WTC11 (cell line): ENCODE data around the gene KLK3. TPM values are rescaled to one million over a fixed set of nuclear protein-coding genes. Genes with fewer than 3 reads are reported as not detected.
A peak's percentile ranks its signal among the peaks of the same experiment; 100 is the strongest.

Experiments
- ATAC-seq: fragments of 200-7000 bp; cut with Tn5 transposase; 2 replicates; pipeline ENCODE4 v1.10.0; 2021; ENCODE audit warnings: mild to moderate bottlenecking, moderate library complexity
- CTCF ChIA-PET: fragments of 300-600 bp; sonication (Branson Sonifier 250); formaldehyde crosslinking; loops from one replicate; lab custom pipeline; 2021; ENCODE audit warnings: antibody characterized with exemption; lab: Charles Lee
- POLR2A ChIA-PET: fragments of 350-600 bp; sonication (Branson Sonifier 250); formaldehyde crosslinking; loops from one replicate; lab custom pipeline; 2021; ENCODE audit warnings: antibody characterized with exemption; lab: Charles Lee
- DNase-seq: peaks from one replicate; pipeline ENCODE4 v3.0.0; 2021; ENCODE audit warnings: low spot score
- H3K27ac Mint-ChIP-seq: 2 replicates; pipeline ENCODE4 v1.8.0; 2021; ENCODE audit warnings: mixed read lengths
- H3K27me3 Mint-ChIP-seq: 2 replicates; pipeline ENCODE4 v1.8.0; 2021; ENCODE audit warnings: low read depth, mild to moderate bottlenecking, moderate library complexity, mixed read lengths
- H3K36me3 Mint-ChIP-seq: 2 replicates; pipeline ENCODE4 v1.8.0; 2021; ENCODE audit warnings: mixed read lengths
- H3K4me1 Mint-ChIP-seq: 2 replicates; pipeline ENCODE4 v1.8.0; 2022; ENCODE audit warnings: mixed read lengths
- H3K4me3 Mint-ChIP-seq: 2 replicates; pipeline ENCODE4 v1.8.0; 2021; ENCODE audit warnings: mild to moderate bottlenecking, moderate library complexity, mixed read lengths
- H3K9me3 Mint-ChIP-seq: 2 replicates; pipeline ENCODE4 v1.8.0; 2021; ENCODE audit warnings: mixed read lengths
- ARID4B ChIP-seq: sonication (generic); formaldehyde crosslinking; IDR thresholded peaks from 2 replicates; pipeline ENCODE4 v1.8.0; 2023; ENCODE audit warnings: missing genetic modification reagents, mild to moderate bottlenecking, borderline replicate concordance
- FOXK1 ChIP-seq: sonication (generic); formaldehyde crosslinking; IDR thresholded peaks from 2 replicates; pipeline ENCODE4 v1.8.0; 2022; ENCODE audit warnings: mild to moderate bottlenecking, moderate library complexity, missing genetic modification reagents
- GRHL2 ChIP-seq: fragments of 250-450 bp; sonication (Bioruptor Pico); IDR thresholded peaks from 2 replicates; pipeline ENCODE4 v1.8.0; 2022; ENCODE audit warnings: mild to moderate bottlenecking, moderate library complexity; ENCODE audit not compliant: insufficient replicate concordance, severe bottlenecking
- HMGXB4 ChIP-seq: sonication (generic); formaldehyde crosslinking; IDR thresholded peaks from 2 replicates; pipeline ENCODE4 v1.8.1; 2023; ENCODE audit warnings: mild to moderate bottlenecking, moderate library complexity, missing genetic modification reagents
- IRF1 ChIP-seq: sonication (generic); formaldehyde crosslinking; IDR thresholded peaks from 2 replicates; pipeline ENCODE4 v1.8.0; 2023; ENCODE audit warnings: missing genetic modification reagents
- IRF2 ChIP-seq: sonication (generic); formaldehyde crosslinking; IDR thresholded peaks from 2 replicates; pipeline ENCODE4 v1.8.0; 2022; ENCODE audit warnings: low read depth, missing genetic modification reagents, borderline replicate concordance
- KAT7 ChIP-seq: sonication (generic); formaldehyde crosslinking; IDR thresholded peaks from 2 replicates; pipeline ENCODE4 v1.8.1; 2023; ENCODE audit warnings: missing genetic modification reagents, mild to moderate bottlenecking, borderline replicate concordance
- TEAD4 ChIP-seq: sonication (generic); formaldehyde crosslinking; IDR thresholded peaks from 2 replicates; pipeline ENCODE4 v1.8.0; 2022; ENCODE audit warnings: mild to moderate bottlenecking, missing genetic modification reagents
- TP53 ChIP-seq: sonication (generic); formaldehyde crosslinking; IDR thresholded peaks from 2 replicates; pipeline ENCODE4 v1.8.1; 2023; ENCODE audit warnings: mild to moderate bottlenecking, missing genetic modification reagents
- ZNF512 ChIP-seq: sonication (generic); formaldehyde crosslinking; IDR thresholded peaks from 2 replicates; pipeline ENCODE4 v1.8.1; 2022; ENCODE audit warnings: missing genetic modification reagents, borderline replicate concordance
- total RNA-seq: library from RNA; stranded (reverse); gene quantifications from 3 replicates; pipeline ENCODE4 v1.2.3, GENCODE V29; 2021
- TF ChIP-seq, protein P1 (sequence below): sonication (generic); formaldehyde crosslinking; IDR thresholded peaks from 2 replicates; pipeline ENCODE4 v1.8.0; 2022; ENCODE audit warnings: mild to moderate bottlenecking, missing genetic modification reagents
- TF ChIP-seq, protein P2 (sequence below): sonication (generic); formaldehyde crosslinking; IDR thresholded peaks from 2 replicates; pipeline ENCODE4 v1.8.1; 2022; ENCODE audit warnings: mild to moderate bottlenecking, moderate library complexity, missing genetic modification reagents
- TF ChIP-seq, protein P3 (sequence below): sonication (generic); formaldehyde crosslinking; IDR thresholded peaks from 2 replicates; pipeline ENCODE4 v1.8.1; 2022; ENCODE audit warnings: mild to moderate bottlenecking, missing genetic modification reagents, moderate library complexity, borderline replicate concordance

The KLK3 gene
- total RNA-seq, 1 experiment from 2014 or later = 0.13 TPM

DNA sequence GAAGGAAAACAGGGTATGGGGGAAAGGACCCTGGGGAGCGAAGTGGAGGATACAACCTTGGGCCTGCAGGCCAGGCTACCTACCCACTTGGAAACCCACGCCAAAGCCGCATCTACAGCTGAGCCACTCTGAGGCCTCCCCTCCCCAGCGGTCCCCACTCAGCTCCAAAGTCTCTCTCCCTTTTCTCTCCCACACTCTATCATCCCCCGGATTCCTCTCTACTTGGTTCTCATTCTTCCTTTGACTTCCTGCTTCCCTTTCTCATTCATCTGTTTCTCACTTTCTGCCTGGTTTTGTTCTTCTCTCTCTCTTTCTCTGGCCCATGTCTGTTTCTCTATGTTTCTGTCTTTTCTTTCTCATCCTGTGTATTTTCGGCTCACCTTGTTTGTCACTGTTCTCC is 2.7 kb downstream of the KLK3 start:
- POLR2A ChIA-PET = no interaction called here
- no peak for TF ChIP-seq GRHL2 (CRISPR knock-in tag)
- peak; percentile 49; the same call in 1 of the 2 replicates for TF ChIP-seq ZNF512
- Mint-ChIP-seq H3K4me1 (peaks cover 18% of the 10 kb centered on the region), H3K36me3 (peaks cover 15% of the 10 kb centered on the region), H3K9me3 (peaks cover 22% of the 10 kb centered on the region), H3K27me3 (peaks cover 62% of the 10 kb centered on the region), H3K27ac (no peak overlapping the region), H3K4me3 (no peak overlapping the region)
- DNase-seq (no peak), ATAC-seq (no peak)
- CTCF ChIA-PET = interaction anchor here (1.2 to 1.3 kb wide), 2 partner anchors 132 to 159 kb away, joined by 3 read pairs; no protein-coding TSS in a partner anchor

DNA sequence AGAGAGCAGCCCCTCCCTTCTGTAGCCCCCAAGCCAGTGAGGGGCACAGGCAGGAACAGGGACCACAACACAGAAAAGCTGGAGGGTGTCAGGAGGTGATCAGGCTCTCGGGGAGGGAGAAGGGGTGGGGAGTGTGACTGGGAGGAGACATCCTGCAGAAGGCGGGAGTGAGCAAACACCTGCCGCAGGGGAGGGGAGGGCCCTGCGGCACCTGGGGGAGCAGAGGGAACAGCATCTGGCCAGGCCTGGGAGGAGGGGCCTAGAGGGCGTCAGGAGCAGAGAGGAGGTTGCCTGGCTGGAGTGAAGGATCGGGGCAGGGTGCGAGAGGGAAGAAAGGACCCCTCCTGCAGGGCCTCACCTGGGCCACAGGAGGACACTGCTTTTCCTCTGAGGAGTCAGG is 4.2 kb downstream of the KLK3 start:
- peaks cover 15% of the 10 kb centered on the region for H3K36me3 Mint-ChIP-seq
- peak overlapping the region; percentile 17; the same call in 1 of the 2 replicates for H3K27ac Mint-ChIP-seq
- H3K4me1 Mint-ChIP-seq = peaks cover 18% of the 10 kb centered on the region
- H3K4me3 Mint-ChIP-seq = no peak overlapping the region; the same call in 1 of the 2 replicates
- ChIA-PET POLR2A (no interaction called here), CTCF (interaction anchor here (0.6 to 0.7 kb wide), 2 partner anchors 149 to 267 kb away, joined by 3 to 4 read pairs; no protein-coding TSS in a partner anchor)
- DNase-seq = peak; percentile 61
- peaks cover 62% of the 10 kb centered on the region for H3K27me3 Mint-ChIP-seq
- H3K9me3 Mint-ChIP-seq = peaks cover 30% of the 10 kb centered on the region
- peak; percentile 95 for ATAC-seq
- TF ChIP-seq ARID4B (no peak), IRF1 (CRISPR knock-in tag) (no peak), GRHL2 (CRISPR knock-in tag) (no peak)
- TF ChIP-seq, protein P1, sequence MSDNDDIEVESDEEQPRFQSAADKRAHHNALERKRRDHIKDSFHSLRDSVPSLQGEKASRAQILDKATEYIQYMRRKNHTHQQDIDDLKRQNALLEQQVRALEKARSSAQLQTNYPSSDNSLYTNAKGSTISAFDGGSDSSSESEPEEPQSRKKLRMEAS (CRISPR knock-in tag) = peak; percentile 42; the same call in 1 of the 2 replicates
- TF ChIP-seq, protein P2, sequence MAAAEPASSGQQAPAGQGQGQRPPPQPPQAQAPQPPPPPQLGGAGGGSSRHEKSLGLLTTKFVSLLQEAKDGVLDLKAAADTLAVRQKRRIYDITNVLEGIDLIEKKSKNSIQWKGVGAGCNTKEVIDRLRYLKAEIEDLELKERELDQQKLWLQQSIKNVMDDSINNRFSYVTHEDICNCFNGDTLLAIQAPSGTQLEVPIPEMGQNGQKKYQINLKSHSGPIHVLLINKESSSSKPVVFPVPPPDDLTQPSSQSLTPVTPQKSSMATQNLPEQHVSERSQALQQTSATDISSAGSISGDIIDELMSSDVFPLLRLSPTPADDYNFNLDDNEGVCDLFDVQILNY = no peak

DNA sequence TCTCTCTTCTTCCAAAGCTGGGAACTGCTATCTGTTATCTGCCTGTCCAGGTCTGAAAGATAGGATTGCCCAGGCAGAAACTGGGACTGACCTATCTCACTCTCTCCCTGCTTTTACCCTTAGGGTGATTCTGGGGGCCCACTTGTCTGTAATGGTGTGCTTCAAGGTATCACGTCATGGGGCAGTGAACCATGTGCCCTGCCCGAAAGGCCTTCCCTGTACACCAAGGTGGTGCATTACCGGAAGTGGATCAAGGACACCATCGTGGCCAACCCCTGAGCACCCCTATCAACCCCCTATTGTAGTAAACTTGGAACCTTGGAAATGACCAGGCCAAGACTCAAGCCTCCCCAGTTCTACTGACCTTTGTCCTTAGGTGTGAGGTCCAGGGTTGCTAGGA is 5.1 kb downstream of the KLK3 start:
- DNase-seq (no peak), ATAC-seq (no peak)
- H3K27me3 Mint-ChIP-seq = peaks cover 59% of the 10 kb centered on the region
- H3K36me3 Mint-ChIP-seq = peaks cover 15% of the 10 kb centered on the region
- no peak overlapping the region for H3K27ac Mint-ChIP-seq
- peaks cover 18% of the 10 kb centered on the region for H3K4me1 Mint-ChIP-seq
- H3K4me3 Mint-ChIP-seq = no peak overlapping the region
- POLR2A ChIA-PET = no interaction called here
- CTCF ChIA-PET = no interaction called here
- peaks cover 30% of the 10 kb centered on the region for H3K9me3 Mint-ChIP-seq
- TF ChIP-seq, protein P3, sequence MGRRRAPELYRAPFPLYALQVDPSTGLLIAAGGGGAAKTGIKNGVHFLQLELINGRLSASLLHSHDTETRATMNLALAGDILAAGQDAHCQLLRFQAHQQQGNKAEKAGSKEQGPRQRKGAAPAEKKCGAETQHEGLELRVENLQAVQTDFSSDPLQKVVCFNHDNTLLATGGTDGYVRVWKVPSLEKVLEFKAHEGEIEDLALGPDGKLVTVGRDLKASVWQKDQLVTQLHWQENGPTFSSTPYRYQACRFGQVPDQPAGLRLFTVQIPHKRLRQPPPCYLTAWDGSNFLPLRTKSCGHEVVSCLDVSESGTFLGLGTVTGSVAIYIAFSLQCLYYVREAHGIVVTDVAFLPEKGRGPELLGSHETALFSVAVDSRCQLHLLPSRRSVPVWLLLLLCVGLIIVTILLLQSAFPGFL = no peak
- TF ChIP-seq KAT7 (CRISPR knock-in tag) = no peak
- TF ChIP-seq IRF2 (CRISPR knock-in tag) = no peak
- TF ChIP-seq HMGXB4 (CRISPR knock-in tag) = no peak
- TF ChIP-seq TEAD4 (CRISPR knock-in tag) = no peak
- TF ChIP-seq ARID4B = no peak
- no peak for TF ChIP-seq FOXK1
- no peak for TF ChIP-seq TP53 (CRISPR knock-in tag)
